ENCODE results near the gene CEP57. TPM values are rescaled to one million over a fixed set of nuclear protein-coding genes. Genes with fewer than 3 reads are reported as not detected.

The CEP57 gene
- total and polyA plus RNA-seq, 2 of the 4 experiments (the other 2 are of a cell fraction), result 14.5 to 30.5 TPM

- no peak overlapping the region for H3K4ac ChIP-seq (ENCODE audit: low read depth, low read length)
- no peaks in the 10 kb centered on the region for H3K9me3 ChIP-seq (ENCODE audit: control insufficient read depth, insufficient read depth, low read length)
- H4K5ac ChIP-seq (ENCODE audit: low read depth, low read length), result no peak overlapping the region
- no peak overlapping the region for H3K18ac ChIP-seq (ENCODE audit: low read depth, low read length)
- H3K9me1 ChIP-seq (ENCODE audit: insufficient read depth, low read length), result no peaks in the 10 kb centered on the region; the same call in 1 of the 2 replicates
- CTCF ChIA-PET, result no interaction called here
- no peak overlapping the region for H3K4me3 ChIP-seq (ENCODE audit: insufficient read depth, low read depth, low read length)
- no peak overlapping the region for H2BK20ac ChIP-seq (ENCODE audit: low read depth, low read length)
- dilution Hi-C loops (cut with HindIII; ENCODE audit: low sequenced_read_pairs, unreplicated experiment), result no loop called here
- H3K56ac ChIP-seq (ENCODE audit: extremely low read depth, insufficient read depth, low read length), result no peak overlapping the region
- no peak overlapping the region for H2AFZ ChIP-seq (replicated peaks; ENCODE audit: low read length, poor library complexity)
- H3K14ac ChIP-seq (replicated peaks; ENCODE audit: low read depth, low read length), result no peak overlapping the region
- intact Hi-C loops (cut with micrococcal nuclease), result loop anchor here (10.0 kb wide), 1 partner anchor 1142 kb away; no protein-coding TSS in a partner anchor
- no peak overlapping the region for H2AK9ac ChIP-seq (replicated peaks; ENCODE audit: low read depth, low read length, poor library complexity)
- no TSS peak for BruUV-seq (replicated peaks)
- H2BK5ac ChIP-seq (ENCODE audit: low read depth, low read length, poor library complexity, severe bottlenecking), result no peak overlapping the region
- no peak overlapping the region for H2AK5ac ChIP-seq (ENCODE audit: low read depth, low read length)
- peaks cover 2% of the 10 kb centered on the region; the same call in 1 of the 2 replicates for H3K4me1 ChIP-seq (ENCODE audit: control insufficient read depth, insufficient read depth, low read length)
- no peak overlapping the region for H3K23ac ChIP-seq (ENCODE audit: low read depth, low read length)
- no peak overlapping the region for H2BK120ac ChIP-seq (ENCODE audit: low read depth, low read length)
- WGBS, 2 experiments (ENCODE audit: extremely low coverage in 2 of 2, insufficient read length in 1 of 2), result 100% methylated on average over 1 of the region's 3 CpGs; no CpG with 5 or more reads in 1 of the 2 experiments
- H3K9ac ChIP-seq (ENCODE audit: low read depth, low read length), result no peak overlapping the region
- no peak overlapping the region for H4K91ac ChIP-seq (ENCODE audit: insufficient read depth, low read depth, low read length)
- peaks cover 2% of the 10 kb centered on the region; the same call in 1 of the 2 replicates for H3K27me3 ChIP-seq (ENCODE audit: control insufficient read depth, insufficient read depth, low read length)
- H3K36me3 ChIP-seq (ENCODE audit: control insufficient read depth, insufficient read depth, low read length), result no peaks in the 10 kb centered on the region
- DNase-seq, result no peak
- TF ChIP-seq BHLHE40 (IDR thresholded peaks at IDR 0.05; ENCODE audit: low read depth, low read length) (no peak), NFE2L2 (IDR thresholded peaks at IDR 0.05; ENCODE audit: low read depth, low read length) (no peak), USF2 (IDR thresholded peaks at IDR 0.05; ENCODE audit: low read depth, low read length) (no peak), SMC3 (IDR thresholded peaks at IDR 0.05; ENCODE audit: low read depth, low read length) (no peak), MAZ (IDR thresholded peaks at IDR 0.05; ENCODE audit: borderline replicate concordance, low read depth, low read length) (no peak), RCOR1 (IDR thresholded peaks at IDR 0.05; ENCODE audit: insufficient replicate concordance, low read length) (no peak)
- POLR2A ChIA-PET (ENCODE audit: unreplicated experiment), result no interaction called here
- H3K4me2 ChIP-seq (ENCODE audit: low read depth, low read length), result no peak overlapping the region
- no peak overlapping the region for H4K8ac ChIP-seq (ENCODE audit: low read depth in 2 of 2, low read length in 2 of 2)
- in situ Hi-C loops (cut with MboI; ENCODE audit: low sequenced_read_pairs), result loop anchor here (25.0 kb wide), 1 partner anchor 1154 kb away; no protein-coding TSS in a partner anchor
- H3K27ac ChIP-seq (ENCODE audit: insufficient read depth, low read length), result no peak overlapping the region
- 0 out of 4 replicates have a peak, but pooled peaks cover 0 to 3% of the 10 kb centered on the region in 2 experiments for H3K79me1 ChIP-seq (ENCODE audit: low read depth in 1 of 2, low read length in 2 of 2)
- H2BK15ac ChIP-seq (ENCODE audit: low read depth, low read length), result no peak overlapping the region
- no peaks in the 10 kb centered on the region for H4K20me1 ChIP-seq (ENCODE audit: insufficient read depth, low read length)
- no peak for ATAC-seq (ENCODE audit: low read depth)
Measured at GRCh38 chr11:95766701-95767100, 23.6 kb upstream of the CEP57 start.

Measured in IMR-90 (cell line).